Kidney epithelial cell (primary cell): ENCODE results near the gene AMT. TPM values are rescaled to one million over a fixed set of nuclear protein-coding genes. Genes with fewer than 3 reads are reported as not detected.

Experiments
- DNase-seq: peaks from one replicate; pipeline ENCODE4 v3.0.0-alpha.2; 2010; ENCODE audit warnings: low read depth
- H3K27me3 ChIP-seq: 2 replicates; pipeline ENCODE4 v1.6.0; 2011; ENCODE audit warnings: low read length; ENCODE audit not compliant: control insufficient read depth, insufficient read depth
- H3K36me3 ChIP-seq: 2 replicates; pipeline ENCODE4 v1.5.1; 2011; ENCODE audit warnings: low read length; ENCODE audit not compliant: control insufficient read depth, insufficient read depth
- H3K4me3 ChIP-seq: 2 replicates; pipeline ENCODE4 v1.5.1; 2011; ENCODE audit warnings: low read depth, mild to moderate bottlenecking, control low read depth, low read length
- CTCF ChIP-seq: IDR thresholded peaks from 2 replicates; pipeline ENCODE4 v1.5.1; 2011; ENCODE audit warnings: mild to moderate bottlenecking, moderate library complexity, low read length, control low read depth, inconsistent platforms; ENCODE audit not compliant: insufficient read depth, poor library complexity, severe bottlenecking
- total RNA-seq: library from RNA; depleted of rRNA; stranded (reverse); fragments of >200 nt; gene quantifications from 2 replicates; pipeline ENCODE4 v1.2.3, GENCODE V29; 2015

The AMT gene
- total RNA-seq, 1 donor from 2014 or later = 6.6 TPM

DNA sequence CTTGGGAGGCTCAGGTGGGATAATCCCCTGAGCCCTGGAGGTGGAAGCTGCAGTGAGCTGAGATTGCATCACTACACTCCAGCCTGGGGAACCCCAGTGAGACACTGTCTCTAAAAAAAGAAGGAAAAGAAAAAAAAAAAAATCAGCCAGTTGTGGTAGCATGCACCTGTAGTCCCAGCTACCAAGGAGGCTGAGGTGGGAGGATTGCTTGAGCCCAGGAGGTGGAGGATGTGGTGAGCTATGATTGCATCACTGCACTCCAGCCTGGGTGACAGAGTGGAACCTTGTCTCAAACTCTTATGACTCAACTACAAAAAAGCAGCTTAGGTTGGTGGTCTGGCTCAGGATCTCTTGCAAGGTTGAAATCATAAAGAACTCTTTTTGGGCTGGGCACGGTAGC, 44.8 kb downstream of the AMT start:
- no peak overlapping the region for H3K4me3 ChIP-seq
- H3K27me3 ChIP-seq = no peaks in the 10 kb centered on the region
- TF ChIP-seq CTCF = no peak
- no peaks in the 10 kb centered on the region for H3K36me3 ChIP-seq
- DNase-seq = no peak

GRCh38 chr3:49371946-49372345, 50.3 kb downstream of the AMT start:
- Histone ChIP-seq H3K27me3 (no peaks in the 10 kb centered on the region), H3K36me3 (peaks cover 2% of the 10 kb centered on the region), H3K4me3 (no peak overlapping the region)
- no peak for DNase-seq
- TF ChIP-seq CTCF = no peak

- H3K36me3 ChIP-seq = peaks cover 2% of the 10 kb centered on the region
- DNase-seq = no peak
- H3K27me3 ChIP-seq = no peaks in the 10 kb centered on the region
- no peak overlapping the region for H3K4me3 ChIP-seq
- TF ChIP-seq CTCF = no peak
Measured at GRCh38 chr3:49370585-49371290, 51.5 kb downstream of the AMT start.

Other genes starting within 250 kb of the AMT start
- gene C3orf62, start 145.2 kb downstream of the AMT start, total RNA-seq = 1.1 and 1.5 TPM in 2 replicates
- 17.4 and 24.1 TPM in 2 replicates for gene USP4, start 82.4 kb downstream of the AMT start, total RNA-seq
- 422 and 502 TPM in 2 replicates for gene GPX1, start 64.1 kb downstream of the AMT start, total RNA-seq
- 400 and 501 TPM in 2 replicates for gene RHOA, start 10.5 kb downstream of the AMT start, total RNA-seq
- 16.0 and 17.4 TPM in 2 replicates for gene TCTA, start 10.1 kb downstream of the AMT start, total RNA-seq
- 5.4 and 13.1 TPM in 2 replicates for gene NICN1, start 6.9 kb upstream of the AMT start, total RNA-seq
- 59.7 and 60.0 TPM in 2 replicates for gene DAG1, start 47.8 kb upstream of the AMT start, total RNA-seq
- gene BSN, start 132.0 kb upstream of the AMT start, total RNA-seq = 0.92 and 2.7 TPM in 2 replicates